ENCODE results near the gene RPL11.
A peak's percentile ranks its signal among the peaks of the same experiment; 100 is the strongest.
"Not testable (repeated sequence)": the region's sequence is repeated elsewhere in the genome, so short reads cannot be mapped to it uniquely, and the experiment has no call there.

The RPL11 gene

DNA sequence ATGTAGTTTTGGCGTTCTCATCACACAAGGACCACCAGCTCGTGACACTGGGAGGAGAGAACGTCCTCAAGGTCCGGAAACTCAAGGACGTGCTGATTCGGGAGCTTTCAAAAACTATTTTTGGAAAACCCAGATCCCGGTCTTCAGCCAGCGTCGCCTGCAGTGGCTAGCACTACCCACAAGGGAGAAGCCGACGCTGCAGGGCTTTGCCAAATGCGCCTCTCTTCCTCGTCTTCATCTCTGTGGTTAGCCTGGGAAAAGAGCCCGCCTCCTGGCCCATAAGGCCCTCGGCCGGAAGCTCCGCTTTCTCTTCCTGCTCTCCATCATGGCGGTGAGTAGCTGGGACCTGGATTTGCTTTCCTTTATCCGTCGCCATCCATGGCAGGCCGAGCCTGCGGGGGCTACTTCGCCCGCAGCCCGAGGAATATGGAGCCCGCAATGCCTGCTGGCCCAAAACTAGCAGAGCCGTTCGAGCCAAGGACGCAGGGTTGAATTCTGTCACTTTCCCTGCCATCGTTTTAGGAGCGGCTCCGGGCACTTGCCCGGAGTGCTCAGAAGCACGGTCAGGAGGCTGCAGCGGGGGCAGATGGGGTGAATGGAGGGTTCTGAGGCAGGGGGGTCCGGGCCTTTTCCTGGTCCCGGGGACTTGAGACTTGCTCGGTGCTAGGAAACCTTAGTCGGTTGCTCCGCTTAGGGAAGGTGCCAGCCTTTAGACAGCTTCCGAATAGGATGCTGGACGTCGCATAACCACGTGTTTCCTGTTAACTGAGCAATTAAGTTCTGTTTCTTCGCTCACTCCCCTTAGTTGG, at the start of gene RPL11:
TSS of gene RPL11 (plus strand) at position 308 of the 809 bp plus-strand sequence. CDS start at position 326, 18 bp downstream.
- DNase-seq = peak; percentile 93

GRCh38 chr1:23643736-23644554, 47.7 kb upstream of the RPL11 start:
- DNase-seq = no peak

DNA sequence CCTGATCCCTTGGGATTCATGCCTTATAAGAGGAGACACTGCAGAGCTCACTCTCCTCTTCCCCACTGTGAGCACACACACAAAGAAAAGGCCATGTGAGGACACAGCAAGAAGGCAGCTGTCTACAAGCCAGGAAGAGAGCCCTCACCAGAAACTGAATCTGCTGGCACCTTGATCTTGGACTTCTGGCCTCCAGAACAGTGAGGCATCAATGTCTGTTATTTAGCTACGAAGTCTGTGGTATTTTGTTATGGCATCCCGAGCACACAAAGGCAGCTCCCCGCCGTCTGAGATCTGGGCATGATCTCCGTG, 47.1 kb upstream of the RPL11 start:
- DNase-seq = no peak

DNA sequence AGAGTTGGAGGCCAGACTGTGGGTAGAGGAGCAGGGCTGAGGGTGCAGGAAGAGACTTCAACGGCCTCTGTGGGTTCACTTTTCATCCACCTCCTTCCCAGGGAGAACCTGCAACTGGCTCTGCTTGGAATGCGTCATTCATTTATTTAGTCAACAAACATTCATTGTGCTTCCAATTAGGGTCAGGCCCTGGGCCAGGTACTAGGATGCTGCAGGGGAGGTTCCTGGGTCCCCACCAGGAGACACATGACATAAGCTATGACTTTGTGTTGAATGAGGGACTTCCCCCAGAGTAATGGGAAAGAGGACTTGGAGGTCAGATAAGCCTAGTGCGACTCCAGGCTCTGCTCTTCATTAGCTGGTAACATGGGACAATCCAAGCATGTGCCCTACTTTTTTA, 46.3 kb upstream of the RPL11 start:
- DNase-seq = no peak

DNA sequence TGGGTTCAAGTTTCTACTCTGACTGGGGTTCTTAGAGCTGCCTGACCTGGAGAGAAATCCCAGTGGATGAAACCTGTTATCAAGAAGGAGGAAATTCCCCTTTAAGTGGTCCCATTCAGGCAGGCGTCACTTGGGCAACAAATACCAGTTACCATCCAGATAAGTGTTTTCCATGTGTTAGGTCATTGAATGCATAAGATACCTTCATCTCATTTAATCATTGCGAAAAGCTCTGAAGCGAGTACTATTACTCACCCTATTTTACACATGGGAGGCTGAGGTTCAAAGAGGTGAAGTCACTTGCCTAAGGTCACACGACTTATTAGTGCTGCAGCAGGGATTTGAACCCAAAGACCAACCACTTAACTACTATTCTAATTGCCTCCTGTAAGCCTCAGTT, 45.5 kb upstream of the RPL11 start:
- DNase-seq = no peak

DNA sequence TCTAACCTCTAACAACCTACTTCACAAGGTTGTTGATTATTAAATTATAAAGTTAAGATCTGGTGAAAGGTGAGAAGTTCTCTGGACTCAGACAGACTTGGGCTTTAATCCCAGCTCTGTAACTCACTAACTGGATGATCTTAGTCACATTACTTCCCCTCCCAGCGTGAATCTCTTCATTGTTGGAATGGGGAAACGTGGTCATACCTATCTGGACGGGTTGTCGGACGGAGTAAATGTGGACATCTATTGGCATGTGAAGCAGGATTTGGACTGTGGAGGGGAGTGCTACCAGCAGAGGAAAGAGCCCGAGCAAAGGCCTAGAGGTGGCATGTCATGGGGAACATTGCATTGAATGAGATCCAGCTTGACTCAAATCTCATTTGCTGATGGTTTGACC, 45.1 kb upstream of the RPL11 start:
- DNase-seq = no peak

GRCh38 chr1:23648576-23648975, 43.0 kb upstream of the RPL11 start:
- DNase-seq = no peak

GRCh38 chr1:23649157-23649556, 42.4 kb upstream of the RPL11 start:
- DNase-seq = not testable (repeated sequence)

GRCh38 chr1:23650344-23650990, 41.1 kb upstream of the RPL11 start:
- DNase-seq = no peak

DNA sequence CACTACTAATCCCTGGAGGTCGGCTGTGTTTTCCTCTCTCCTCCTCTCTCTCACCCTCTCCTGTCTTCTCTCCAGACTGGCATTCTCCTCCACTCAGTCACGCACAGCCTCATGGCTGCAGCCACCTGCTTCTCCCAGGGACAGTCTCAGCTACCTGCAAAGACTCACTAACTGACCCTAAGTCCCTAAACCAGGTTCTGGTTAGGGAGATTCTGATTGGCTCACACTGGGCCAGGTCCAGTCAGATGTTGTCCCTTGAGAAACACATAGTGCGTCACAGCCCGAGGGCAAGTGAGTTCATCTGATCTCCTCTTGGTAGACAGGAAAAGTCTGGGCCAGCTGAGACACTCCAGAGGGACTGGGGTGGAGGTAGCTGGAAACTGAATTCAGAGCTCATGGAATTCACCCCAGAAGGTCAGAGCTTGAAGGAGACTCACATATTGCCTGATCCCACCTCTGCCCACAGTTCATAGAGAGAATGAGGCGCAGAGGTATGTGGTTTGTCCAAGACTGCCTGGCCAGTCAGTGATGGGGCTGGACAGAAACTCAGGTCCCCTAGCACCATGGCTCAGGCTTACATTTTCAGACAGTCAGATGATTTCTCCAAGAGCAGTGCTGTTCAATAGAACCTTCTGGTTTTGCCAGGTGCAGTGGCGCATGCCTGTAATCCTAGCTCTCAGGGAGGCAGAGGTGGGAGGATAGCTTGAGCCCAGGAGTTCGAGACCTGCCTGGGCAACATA, 40.4 kb upstream of the RPL11 start:
- no peak for DNase-seq

GRCh38 chr1:23657659-23658275, 33.8 kb upstream of the RPL11 start:
- peak; percentile 42 for DNase-seq

- no peak for DNase-seq
Measured at GRCh38 chr1:23660671-23661070, 30.9 kb upstream of the RPL11 start.

DNA sequence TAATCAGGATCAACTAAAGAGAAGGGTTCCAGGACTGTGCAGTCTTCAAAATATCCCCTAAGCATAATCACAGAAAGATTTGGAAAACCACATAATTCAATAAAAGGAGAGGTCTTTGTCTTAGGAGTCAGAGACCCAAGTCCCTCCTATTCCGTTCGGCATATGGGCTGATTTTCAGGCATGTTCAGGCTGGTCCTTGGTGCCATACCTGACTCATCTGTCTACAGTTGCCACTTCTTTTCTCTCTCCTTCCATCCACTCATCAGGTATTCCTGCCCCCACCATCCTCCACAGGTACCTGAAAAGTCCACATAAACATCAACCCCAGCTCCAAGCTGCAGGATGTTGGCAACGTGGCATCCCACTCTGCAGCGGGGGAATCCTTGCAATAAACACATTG, 29.7 kb upstream of the RPL11 start:
- DNase-seq = no peak

DNA sequence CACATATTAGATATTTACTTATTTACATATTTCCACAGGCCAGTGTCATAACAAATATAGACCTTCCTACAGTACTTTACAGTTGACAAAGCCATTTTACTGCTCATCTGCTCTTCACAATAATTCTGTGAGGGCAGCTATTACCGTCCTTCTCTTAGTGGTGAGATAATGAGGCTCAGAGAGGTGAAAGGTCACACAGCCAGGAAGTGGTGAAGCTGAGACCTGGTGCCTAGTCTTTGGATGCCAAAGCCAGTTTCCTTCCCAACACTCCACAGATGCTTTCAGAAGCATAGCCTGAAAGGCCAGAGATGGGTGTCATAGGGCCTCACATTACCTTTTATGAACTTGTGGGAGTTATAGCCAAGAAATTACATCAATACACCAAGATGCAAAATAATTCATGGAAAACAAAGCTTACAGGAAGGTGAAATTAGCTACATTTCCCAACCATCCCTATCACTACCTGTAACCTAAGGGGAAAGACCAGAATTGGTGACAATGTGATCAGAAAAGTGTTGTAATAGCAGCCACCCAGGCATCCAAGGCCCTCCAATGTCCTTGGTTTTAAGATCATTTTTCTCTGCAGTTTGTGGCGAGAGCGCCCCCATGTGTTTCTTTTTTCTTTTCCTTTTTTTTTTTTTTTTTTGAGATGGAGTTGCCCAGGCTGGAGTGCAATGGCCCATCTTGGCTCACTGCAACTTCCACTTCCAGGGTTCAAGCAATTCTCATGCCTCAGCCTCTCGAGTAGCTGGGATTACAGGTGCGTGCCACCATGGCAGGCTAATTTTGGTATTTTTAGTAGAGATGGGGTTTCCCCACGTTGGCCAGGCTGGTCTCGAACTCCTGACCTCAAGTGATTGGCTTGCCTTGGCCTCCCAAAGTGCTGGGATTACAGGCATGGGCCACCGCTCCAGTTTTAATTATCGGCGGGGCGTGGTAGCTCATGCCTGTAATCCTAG, 26.5 kb upstream of the RPL11 start:
- no peak for DNase-seq

GRCh38 chr1:23667411-23667810, 24.2 kb upstream of the RPL11 start:
- DNase-seq = no peak

DNA sequence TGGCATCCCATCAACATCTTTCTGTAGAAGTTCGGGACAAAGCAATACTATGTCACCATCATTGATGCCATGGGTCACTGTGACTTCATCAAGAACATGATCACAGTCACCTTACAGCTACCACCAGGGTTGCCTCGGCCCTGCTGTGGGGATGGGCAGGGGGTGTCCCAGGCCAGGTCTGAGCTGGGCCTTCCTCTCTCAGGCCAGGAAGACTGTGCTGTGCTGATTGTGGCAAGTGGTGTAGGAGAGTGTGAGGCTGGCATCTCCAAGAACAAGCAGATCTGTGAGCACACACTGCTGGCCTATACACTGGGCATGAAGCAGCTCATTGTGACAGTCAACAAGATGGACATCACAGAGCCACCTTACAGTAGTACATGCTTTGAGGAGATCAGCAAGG, 20.9 kb upstream of the RPL11 start:
- DNase-seq = no peak

DNA sequence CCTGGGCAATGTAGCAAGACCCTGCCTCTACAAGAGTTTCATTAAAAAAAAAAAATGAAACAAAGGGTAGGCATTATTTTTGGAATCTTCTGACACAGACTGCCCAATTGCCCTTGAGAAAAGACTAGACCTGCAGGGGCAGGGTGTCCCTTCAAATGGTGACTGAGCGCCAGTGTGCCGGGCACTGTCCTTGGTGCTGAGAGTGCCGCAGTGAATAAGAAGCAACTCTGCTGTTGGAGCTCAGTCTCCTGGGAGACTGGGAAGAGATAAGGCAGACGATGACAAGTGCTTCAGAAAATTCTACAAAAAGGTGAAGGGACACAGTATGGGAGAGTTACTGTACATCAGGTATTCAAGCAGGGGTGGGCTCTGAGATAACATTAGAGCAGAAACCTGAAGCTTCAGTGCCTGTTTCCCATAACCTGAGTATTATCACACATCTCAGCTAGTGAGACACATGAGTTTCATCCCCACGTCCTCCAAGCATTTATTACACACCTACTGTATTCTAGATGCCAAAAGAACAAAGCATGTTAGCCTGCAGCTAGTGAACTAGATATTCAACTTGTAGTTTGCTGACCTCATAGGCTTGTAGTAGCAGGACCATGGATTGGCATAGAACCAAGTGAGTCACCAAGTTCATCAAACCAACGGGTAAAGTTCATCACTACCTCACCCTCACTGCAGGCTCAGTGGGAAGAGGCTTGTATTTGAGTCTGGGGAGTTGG, 18.4 kb upstream of the RPL11 start:
- DNase-seq = no peak

- no peak for DNase-seq
Measured at GRCh38 chr1:23679815-23680214, 11.8 kb upstream of the RPL11 start.

DNA sequence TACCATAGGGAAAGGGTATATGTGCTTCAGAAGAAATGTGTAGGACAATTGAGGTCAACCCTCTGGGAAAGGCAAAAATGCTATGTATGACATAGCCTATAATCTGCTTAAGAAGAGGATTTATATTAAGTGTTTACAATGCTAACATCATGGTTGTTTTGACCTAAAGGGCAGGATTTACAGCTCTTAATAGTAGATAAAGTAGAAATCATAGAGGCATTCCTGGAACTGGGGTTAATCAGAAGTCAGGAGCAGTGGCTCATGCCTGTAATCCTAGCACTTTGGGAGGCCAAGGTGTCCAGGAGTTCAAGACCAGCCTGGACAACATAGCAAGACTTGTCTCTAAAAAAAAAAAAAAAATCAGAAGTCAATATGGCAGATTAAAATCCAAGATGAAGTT, 8.7 kb upstream of the RPL11 start:
- DNase-seq = no peak

DNA sequence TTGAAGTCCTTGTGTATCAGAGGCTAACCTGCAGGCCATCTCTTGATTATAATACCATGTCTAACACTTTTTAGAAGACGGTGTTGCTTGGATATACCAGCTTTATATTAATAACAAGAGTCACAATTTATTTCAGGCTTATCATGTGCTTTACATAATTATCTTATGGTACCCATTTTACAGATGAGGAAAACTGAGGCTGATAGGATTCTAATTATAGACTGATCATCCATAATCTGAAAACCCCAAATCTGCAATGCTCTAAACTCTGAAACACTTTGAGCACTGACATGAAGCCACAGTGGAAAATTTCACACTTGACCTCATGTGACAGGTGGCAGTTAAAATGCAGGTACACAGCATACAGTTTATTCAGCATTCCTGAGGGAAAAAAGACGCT, 7.2 kb upstream of the RPL11 start:
- DNase-seq = no peak

- DNase-seq = not testable (repeated sequence)
Measured at GRCh38 chr1:23685197-23685596, 6.4 kb upstream of the RPL11 start.

Measured in stimulated activated CD4-positive, alpha-beta T cell treated with anti-CD3 and anti-CD28 coated beads, Interleukin-4, amount 100 ng/mL, for 24 hours (primary cell).